HEK293 (cell line): Measurements from ENCODE around the gene VTN.

Source experiments
- SP2 ChIP-seq: fragments of 450-650 bp; formaldehyde crosslinking; IDR thresholded peaks from 2 replicates; pipeline ENCODE4 v1.5.1; 2016; ENCODE audit warnings: missing biosample characterization, missing genetic modification characterization
- ZBTB17 ChIP-seq: fragments of 450-650 bp; formaldehyde crosslinking; IDR thresholded peaks from 2 replicates; pipeline ENCODE4 v1.5.1; 2016; ENCODE audit warnings: missing biosample characterization, missing genetic modification characterization
- ZNF138 ChIP-seq: fragments of 450-650 bp; formaldehyde crosslinking; IDR thresholded peaks from 2 replicates; pipeline ENCODE4 v1.5.1; 2016; ENCODE audit warnings: missing biosample characterization, missing genetic modification characterization, borderline replicate concordance
- ZNF169 ChIP-seq: fragments of 450-650 bp; formaldehyde crosslinking; IDR thresholded peaks from 2 replicates; pipeline ENCODE4 v1.5.1; 2016; ENCODE audit warnings: missing biosample characterization, missing genetic modification characterization
- ZNF404 ChIP-seq: fragments of 450-650 bp; formaldehyde crosslinking; IDR thresholded peaks from 2 replicates; pipeline ENCODE4 v1.5.1; 2017; ENCODE audit warnings: missing biosample characterization, missing genetic modification characterization
- ZNF416 ChIP-seq: fragments of 450-650 bp; formaldehyde crosslinking; IDR thresholded peaks from 2 replicates; pipeline ENCODE4 v1.5.1; 2016; ENCODE audit warnings: missing biosample characterization, missing genetic modification characterization
- ZNF423 ChIP-seq: fragments of 450-650 bp; formaldehyde crosslinking; IDR thresholded peaks from 2 replicates; pipeline ENCODE4 v1.5.1; 2016; ENCODE audit warnings: missing biosample characterization, missing genetic modification characterization
- ZNF426 ChIP-seq: fragments of 450-650 bp; formaldehyde crosslinking; IDR thresholded peaks from 2 replicates; pipeline ENCODE4 v1.5.1; 2017; ENCODE audit warnings: missing biosample characterization, missing genetic modification characterization, mild to moderate bottlenecking, inconsistent platforms, moderate library complexity
- ZNF48 ChIP-seq: fragments of 450-650 bp; formaldehyde crosslinking; IDR thresholded peaks from 2 replicates; pipeline ENCODE4 v1.5.1; 2016; ENCODE audit warnings: missing biosample characterization, missing genetic modification characterization
- ZNF521 ChIP-seq: fragments of 450-650 bp; formaldehyde crosslinking; IDR thresholded peaks from 2 replicates; pipeline ENCODE4 v1.5.1; 2017; ENCODE audit warnings: missing biosample characterization, mild to moderate bottlenecking, missing genetic modification characterization
- ZNF555 ChIP-seq: fragments of 450-650 bp; formaldehyde crosslinking; conservative IDR thresholded peaks from 2 replicates; pipeline ENCODE4 v1.5.1; 2017; ENCODE audit warnings: missing biosample characterization, mild to moderate bottlenecking, missing genetic modification characterization, inconsistent platforms
- ZNF610 ChIP-seq: fragments of 450-650 bp; formaldehyde crosslinking; IDR thresholded peaks from 2 replicates; pipeline ENCODE4 v1.5.1; 2016; ENCODE audit warnings: missing biosample characterization, missing genetic modification characterization, borderline replicate concordance
- ZNF623 ChIP-seq: fragments of 450-650 bp; formaldehyde crosslinking; IDR thresholded peaks from 2 replicates; pipeline ENCODE4 v1.5.1; 2016; ENCODE audit warnings: missing biosample characterization, missing genetic modification characterization
- TF ChIP-seq, protein P1 (sequence below): fragments of 450-650 bp; formaldehyde crosslinking; conservative IDR thresholded peaks from 2 replicates; pipeline ENCODE4 v1.5.1; 2016; ENCODE audit warnings: low read depth, missing biosample characterization, missing genetic modification characterization
- TF ChIP-seq, protein P2 (sequence below): fragments of 450-650 bp; formaldehyde crosslinking; IDR thresholded peaks from 2 replicates; pipeline ENCODE4 v1.5.1; 2016; ENCODE audit warnings: missing biosample characterization, missing genetic modification characterization
- TF ChIP-seq, protein P3 (sequence below): fragments of 450-650 bp; formaldehyde crosslinking; IDR thresholded peaks from 2 replicates; pipeline ENCODE4 v1.5.1; 2016; ENCODE audit warnings: missing biosample characterization, missing genetic modification characterization
- TF ChIP-seq, protein P4 (sequence below): fragments of 450-650 bp; formaldehyde crosslinking; IDR thresholded peaks from 2 replicates; pipeline ENCODE4 v1.5.1; 2016; ENCODE audit warnings: missing biosample characterization, missing genetic modification characterization
- TF ChIP-seq, protein P5 (sequence below): fragments of 450-650 bp; formaldehyde crosslinking; IDR thresholded peaks from 2 replicates; pipeline ENCODE4 v1.5.1; 2017; ENCODE audit warnings: missing biosample characterization, missing genetic modification characterization
- TF ChIP-seq, protein P6 (sequence below): fragments of 450-650 bp; formaldehyde crosslinking; IDR thresholded peaks from 2 replicates; pipeline ENCODE4 v1.5.1; 2016; ENCODE audit warnings: missing biosample characterization, missing genetic modification characterization, borderline replicate concordance
- TF ChIP-seq, protein P7 (sequence below): fragments of 450-650 bp; formaldehyde crosslinking; IDR thresholded peaks from 2 replicates; pipeline ENCODE4 v1.5.1; 2017; ENCODE audit warnings: missing biosample characterization, missing genetic modification characterization

Gene VTN

DNA sequence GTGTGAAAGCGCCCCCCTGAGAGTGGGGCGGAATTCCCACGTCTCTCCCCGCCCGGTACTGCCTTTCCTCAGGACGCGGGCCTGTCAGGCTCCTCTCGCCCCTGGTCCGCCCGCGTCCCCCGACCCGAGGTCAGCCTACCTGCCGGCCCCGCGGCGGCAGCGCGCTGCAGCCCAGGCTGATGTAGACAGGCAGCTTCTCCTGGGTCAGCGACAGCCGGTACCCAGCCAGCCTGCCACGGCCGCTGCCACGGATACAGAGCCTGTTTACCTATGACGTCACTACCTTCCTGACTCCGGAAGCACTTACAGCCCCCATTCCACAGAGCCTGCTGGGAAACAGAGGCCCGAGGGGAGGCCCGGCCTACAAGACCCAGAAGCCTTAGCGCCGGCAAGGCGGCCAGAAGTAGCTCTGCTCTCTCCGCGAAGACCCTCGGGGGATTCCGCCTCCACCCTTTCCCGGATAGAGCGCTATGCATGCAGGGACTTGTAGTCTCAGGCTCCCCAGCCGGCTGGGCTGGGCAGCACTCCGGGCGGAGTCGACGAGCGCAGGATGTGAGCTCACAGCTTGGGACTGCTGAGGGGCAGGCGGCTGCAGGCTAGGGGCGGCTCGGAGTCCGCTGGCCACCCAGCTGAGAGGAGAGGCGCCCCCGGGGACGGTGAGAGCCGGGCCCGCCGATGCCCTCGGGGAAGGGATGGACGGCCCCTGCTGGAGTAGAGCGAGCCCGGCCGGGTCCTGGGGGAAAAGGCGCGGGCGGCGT is 34.7 kb downstream of the VTN start, which contains the start of the genes IFT20 and TNFAIP1 (continued):
- TF ChIP-seq, protein P1, sequence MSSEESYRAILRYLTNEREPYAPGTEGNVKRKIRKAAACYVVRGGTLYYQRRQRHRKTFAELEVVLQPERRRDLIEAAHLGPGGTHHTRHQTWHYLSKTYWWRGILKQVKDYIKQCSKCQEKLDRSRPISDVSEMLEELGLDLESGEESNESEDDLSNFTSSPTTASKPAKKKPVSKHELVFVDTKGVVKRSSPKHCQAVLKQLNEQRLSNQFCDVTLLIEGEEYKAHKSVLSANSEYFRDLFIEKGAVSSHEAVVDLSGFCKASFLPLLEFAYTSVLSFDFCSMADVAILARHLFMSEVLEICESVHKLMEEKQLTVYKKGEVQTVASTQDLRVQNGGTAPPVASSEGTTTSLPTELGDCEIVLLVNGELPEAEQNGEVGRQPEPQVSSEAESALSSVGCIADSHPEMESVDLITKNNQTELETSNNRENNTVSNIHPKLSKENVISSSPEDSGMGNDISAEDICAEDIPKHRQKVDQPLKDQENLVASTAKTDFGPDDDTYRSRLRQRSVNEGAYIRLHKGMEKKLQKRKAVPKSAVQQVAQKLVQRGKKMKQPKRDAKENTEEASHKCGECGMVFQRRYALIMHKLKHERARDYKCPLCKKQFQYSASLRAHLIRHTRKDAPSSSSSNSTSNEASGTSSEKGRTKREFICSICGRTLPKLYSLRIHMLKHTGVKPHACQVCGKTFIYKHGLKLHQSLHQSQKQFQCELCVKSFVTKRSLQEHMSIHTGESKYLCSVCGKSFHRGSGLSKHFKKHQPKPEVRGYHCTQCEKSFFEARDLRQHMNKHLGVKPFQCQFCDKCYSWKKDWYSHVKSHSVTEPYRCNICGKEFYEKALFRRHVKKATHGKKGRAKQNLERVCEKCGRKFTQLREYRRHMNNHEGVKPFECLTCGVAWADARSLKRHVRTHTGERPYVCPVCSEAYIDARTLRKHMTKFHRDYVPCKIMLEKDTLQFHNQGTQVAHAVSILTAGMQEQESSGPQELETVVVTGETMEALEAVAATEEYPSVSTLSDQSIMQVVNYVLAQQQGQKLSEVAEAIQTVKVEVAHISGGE = peak; percentile 90
- TF ChIP-seq ZNF623 (tag by site-specific recombination) = no peak
- no peak for TF ChIP-seq ZNF138
- no peak for TF ChIP-seq ZNF521 (tag by site-specific recombination)
- no peak for TF ChIP-seq ZNF48 (tag by site-specific recombination)
- TF ChIP-seq, protein P2, sequence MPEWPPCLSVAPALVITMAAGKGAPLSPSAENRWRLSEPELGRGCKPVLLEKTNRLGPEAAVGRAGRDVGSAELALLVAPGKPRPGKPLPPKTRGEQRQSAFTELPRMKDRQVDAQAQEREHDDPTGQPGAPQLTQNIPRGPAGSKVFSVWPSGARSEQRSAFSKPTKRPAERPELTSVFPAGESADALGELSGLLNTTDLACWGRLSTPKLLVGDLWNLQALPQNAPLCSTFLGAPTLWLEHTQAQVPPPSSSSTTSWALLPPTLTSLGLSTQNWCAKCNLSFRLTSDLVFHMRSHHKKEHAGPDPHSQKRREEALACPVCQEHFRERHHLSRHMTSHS (tag by site-specific recombination) = no peak
- TF ChIP-seq, protein P3, sequence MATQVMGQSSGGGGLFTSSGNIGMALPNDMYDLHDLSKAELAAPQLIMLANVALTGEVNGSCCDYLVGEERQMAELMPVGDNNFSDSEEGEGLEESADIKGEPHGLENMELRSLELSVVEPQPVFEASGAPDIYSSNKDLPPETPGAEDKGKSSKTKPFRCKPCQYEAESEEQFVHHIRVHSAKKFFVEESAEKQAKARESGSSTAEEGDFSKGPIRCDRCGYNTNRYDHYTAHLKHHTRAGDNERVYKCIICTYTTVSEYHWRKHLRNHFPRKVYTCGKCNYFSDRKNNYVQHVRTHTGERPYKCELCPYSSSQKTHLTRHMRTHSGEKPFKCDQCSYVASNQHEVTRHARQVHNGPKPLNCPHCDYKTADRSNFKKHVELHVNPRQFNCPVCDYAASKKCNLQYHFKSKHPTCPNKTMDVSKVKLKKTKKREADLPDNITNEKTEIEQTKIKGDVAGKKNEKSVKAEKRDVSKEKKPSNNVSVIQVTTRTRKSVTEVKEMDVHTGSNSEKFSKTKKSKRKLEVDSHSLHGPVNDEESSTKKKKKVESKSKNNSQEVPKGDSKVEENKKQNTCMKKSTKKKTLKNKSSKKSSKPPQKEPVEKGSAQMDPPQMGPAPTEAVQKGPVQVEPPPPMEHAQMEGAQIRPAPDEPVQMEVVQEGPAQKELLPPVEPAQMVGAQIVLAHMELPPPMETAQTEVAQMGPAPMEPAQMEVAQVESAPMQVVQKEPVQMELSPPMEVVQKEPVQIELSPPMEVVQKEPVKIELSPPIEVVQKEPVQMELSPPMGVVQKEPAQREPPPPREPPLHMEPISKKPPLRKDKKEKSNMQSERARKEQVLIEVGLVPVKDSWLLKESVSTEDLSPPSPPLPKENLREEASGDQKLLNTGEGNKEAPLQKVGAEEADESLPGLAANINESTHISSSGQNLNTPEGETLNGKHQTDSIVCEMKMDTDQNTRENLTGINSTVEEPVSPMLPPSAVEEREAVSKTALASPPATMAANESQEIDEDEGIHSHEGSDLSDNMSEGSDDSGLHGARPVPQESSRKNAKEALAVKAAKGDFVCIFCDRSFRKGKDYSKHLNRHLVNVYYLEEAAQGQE (tag by site-specific recombination) = no peak
- 0 out of 2 replicates have a peak, but pooled peaks have one; percentile 27 for TF ChIP-seq ZNF169 (tag by site-specific recombination)
- TF ChIP-seq ZNF555 (tag by site-specific recombination) = no peak
- TF ChIP-seq, protein P4, sequence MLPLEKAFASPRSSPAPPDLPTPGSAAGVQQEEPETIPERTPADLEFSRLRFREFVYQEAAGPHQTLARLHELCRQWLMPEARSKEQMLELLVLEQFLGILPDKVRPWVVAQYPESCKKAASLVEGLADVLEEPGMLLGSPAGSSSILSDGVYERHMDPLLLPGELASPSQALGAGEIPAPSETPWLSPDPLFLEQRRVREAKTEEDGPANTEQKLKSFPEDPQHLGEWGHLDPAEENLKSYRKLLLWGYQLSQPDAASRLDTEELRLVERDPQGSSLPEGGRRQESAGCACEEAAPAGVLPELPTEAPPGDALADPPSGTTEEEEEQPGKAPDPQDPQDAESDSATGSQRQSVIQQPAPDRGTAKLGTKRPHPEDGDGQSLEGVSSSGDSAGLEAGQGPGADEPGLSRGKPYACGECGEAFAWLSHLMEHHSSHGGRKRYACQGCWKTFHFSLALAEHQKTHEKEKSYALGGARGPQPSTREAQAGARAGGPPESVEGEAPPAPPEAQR (tag by site-specific recombination) = 0 out of 2 replicates have a peak, but pooled peaks have one; percentile 12
- TF ChIP-seq, protein P5, sequence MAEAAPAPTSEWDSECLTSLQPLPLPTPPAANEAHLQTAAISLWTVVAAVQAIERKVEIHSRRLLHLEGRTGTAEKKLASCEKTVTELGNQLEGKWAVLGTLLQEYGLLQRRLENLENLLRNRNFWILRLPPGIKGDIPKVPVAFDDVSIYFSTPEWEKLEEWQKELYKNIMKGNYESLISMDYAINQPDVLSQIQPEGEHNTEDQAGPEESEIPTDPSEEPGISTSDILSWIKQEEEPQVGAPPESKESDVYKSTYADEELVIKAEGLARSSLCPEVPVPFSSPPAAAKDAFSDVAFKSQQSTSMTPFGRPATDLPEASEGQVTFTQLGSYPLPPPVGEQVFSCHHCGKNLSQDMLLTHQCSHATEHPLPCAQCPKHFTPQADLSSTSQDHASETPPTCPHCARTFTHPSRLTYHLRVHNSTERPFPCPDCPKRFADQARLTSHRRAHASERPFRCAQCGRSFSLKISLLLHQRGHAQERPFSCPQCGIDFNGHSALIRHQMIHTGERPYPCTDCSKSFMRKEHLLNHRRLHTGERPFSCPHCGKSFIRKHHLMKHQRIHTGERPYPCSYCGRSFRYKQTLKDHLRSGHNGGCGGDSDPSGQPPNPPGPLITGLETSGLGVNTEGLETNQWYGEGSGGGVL = no peak
- TF ChIP-seq, protein P6, sequence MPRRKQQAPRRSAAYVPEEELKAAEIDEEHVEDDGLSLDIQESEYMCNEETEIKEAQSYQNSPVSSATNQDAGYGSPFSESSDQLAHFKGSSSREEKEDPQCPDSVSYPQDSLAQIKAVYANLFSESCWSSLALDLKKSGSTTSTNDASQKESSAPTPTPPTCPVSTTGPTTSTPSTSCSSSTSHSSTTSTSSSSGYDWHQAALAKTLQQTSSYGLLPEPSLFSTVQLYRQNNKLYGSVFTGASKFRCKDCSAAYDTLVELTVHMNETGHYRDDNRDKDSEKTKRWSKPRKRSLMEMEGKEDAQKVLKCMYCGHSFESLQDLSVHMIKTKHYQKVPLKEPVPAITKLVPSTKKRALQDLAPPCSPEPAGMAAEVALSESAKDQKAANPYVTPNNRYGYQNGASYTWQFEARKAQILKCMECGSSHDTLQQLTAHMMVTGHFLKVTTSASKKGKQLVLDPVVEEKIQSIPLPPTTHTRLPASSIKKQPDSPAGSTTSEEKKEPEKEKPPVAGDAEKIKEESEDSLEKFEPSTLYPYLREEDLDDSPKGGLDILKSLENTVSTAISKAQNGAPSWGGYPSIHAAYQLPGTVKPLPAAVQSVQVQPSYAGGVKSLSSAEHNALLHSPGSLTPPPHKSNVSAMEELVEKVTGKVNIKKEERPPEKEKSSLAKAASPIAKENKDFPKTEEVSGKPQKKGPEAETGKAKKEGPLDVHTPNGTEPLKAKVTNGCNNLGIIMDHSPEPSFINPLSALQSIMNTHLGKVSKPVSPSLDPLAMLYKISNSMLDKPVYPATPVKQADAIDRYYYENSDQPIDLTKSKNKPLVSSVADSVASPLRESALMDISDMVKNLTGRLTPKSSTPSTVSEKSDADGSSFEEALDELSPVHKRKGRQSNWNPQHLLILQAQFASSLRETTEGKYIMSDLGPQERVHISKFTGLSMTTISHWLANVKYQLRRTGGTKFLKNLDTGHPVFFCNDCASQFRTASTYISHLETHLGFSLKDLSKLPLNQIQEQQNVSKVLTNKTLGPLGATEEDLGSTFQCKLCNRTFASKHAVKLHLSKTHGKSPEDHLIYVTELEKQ (tag by site-specific recombination) = 0 out of 2 replicates have a peak, but pooled peaks have one; percentile 57
- no peak for TF ChIP-seq ZNF423 (tag by site-specific recombination)
- no peak for TF ChIP-seq ZNF416 (tag by site-specific recombination)
- no peak for TF ChIP-seq ZNF426 (tag by site-specific recombination)
- no peak for TF ChIP-seq ZNF404 (tag by site-specific recombination)
- no peak; the same call in 1 of the 2 replicates for TF ChIP-seq ZNF610 (tag by site-specific recombination)
- TF ChIP-seq, protein P7, sequence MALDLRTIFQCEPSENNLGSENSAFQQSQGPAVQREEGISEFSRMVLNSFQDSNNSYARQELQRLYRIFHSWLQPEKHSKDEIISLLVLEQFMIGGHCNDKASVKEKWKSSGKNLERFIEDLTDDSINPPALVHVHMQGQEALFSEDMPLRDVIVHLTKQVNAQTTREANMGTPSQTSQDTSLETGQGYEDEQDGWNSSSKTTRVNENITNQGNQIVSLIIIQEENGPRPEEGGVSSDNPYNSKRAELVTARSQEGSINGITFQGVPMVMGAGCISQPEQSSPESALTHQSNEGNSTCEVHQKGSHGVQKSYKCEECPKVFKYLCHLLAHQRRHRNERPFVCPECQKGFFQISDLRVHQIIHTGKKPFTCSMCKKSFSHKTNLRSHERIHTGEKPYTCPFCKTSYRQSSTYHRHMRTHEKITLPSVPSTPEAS = 0 out of 2 replicates have a peak, but pooled peaks have one; percentile 12
- TF ChIP-seq SP2 (tag by site-specific recombination) = peak; percentile 87
- peak; percentile 98 for TF ChIP-seq ZBTB17
